GM06990 (cell line): ENCODE data around the gene NSMCE3.
A peak's percentile ranks its signal among the peaks of the same experiment; 100 is the strongest.

ENCODE experiments used
- DNase-seq: peaks from one replicate; pipeline ENCODE4 v3.0.0-alpha.2; 2011; ENCODE audit not compliant: insufficient read length; ENCODE audit errors: extremely low read depth
- H3K27me3 ChIP-seq: replicated peaks from 2 replicates; pipeline ENCODE4 v1.6.0; 2011; ENCODE audit warnings: low read length; ENCODE audit not compliant: control insufficient read depth, insufficient read depth
- H3K36me3 ChIP-seq: 2 replicates; pipeline ENCODE4 v1.5.1; 2011; ENCODE audit warnings: low read length; ENCODE audit not compliant: control insufficient read depth, insufficient read depth
- H3K4me3 ChIP-seq: replicated peaks from 2 replicates; pipeline ENCODE4 v1.5.1; 2011; ENCODE audit warnings: low read depth, mild to moderate bottlenecking, control low read depth, low read length
- TF ChIP-seq, protein P1 (sequence below): IDR thresholded peaks from 2 replicates; pipeline ENCODE4 v1.5.1; 2011; ENCODE audit warnings: low read length, control low read depth, mild to moderate bottlenecking, inconsistent platforms; ENCODE audit not compliant: insufficient read depth, poor library complexity, severe bottlenecking

The NSMCE3 gene

DNA sequence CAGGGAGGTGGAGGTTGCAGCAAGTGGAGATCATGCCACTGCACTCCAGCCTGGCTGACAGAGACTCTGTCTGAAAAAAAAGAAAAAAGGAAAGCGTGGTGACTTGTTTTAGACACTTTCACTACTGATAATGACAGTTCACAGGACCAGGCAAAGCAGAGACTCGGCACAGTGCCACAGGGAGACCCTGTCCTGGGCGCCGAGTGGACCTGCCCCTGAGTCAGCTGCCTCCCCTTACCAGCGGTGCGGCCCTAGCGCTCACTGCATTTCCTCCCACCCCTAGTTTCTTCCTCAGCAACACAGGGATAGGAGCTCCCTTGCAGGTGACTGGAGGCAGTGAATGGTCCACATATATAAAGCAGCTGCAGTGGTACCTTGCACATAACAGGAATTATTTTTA lies 38.7 kb upstream of the NSMCE3 start:
- DNase-seq: peak; percentile 63
- TF ChIP-seq, protein P1, sequence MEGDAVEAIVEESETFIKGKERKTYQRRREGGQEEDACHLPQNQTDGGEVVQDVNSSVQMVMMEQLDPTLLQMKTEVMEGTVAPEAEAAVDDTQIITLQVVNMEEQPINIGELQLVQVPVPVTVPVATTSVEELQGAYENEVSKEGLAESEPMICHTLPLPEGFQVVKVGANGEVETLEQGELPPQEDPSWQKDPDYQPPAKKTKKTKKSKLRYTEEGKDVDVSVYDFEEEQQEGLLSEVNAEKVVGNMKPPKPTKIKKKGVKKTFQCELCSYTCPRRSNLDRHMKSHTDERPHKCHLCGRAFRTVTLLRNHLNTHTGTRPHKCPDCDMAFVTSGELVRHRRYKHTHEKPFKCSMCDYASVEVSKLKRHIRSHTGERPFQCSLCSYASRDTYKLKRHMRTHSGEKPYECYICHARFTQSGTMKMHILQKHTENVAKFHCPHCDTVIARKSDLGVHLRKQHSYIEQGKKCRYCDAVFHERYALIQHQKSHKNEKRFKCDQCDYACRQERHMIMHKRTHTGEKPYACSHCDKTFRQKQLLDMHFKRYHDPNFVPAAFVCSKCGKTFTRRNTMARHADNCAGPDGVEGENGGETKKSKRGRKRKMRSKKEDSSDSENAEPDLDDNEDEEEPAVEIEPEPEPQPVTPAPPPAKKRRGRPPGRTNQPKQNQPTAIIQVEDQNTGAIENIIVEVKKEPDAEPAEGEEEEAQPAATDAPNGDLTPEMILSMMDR: no peak
- Histone ChIP-seq H3K4me3 (no peak overlapping the region; the same call in 1 of the 2 replicates), H3K27me3 (no peaks in the 10 kb centered on the region), H3K36me3 (no peaks in the 10 kb centered on the region)

DNA sequence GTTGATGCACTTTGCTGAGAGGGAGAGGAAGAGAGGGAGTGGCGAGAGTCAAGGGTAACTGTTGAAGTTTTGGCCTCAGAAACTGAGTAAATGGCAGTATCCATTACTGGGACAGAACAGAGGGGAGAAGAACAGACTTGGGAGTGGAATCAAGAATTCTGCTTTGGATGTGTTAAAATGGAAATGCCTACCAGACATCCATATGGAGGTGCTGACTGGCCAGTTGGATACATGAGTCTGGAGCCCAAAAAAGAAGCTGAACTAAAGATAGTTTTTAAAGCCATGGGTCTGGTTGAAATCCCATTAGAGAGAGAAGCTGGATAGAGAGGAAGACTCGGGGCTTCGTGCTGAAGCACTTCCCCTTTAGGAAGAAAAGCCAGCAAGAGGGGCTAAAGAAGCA lies 35.9 kb upstream of the NSMCE3 start:
- H3K4me3 ChIP-seq: no peak overlapping the region
- no peak for DNase-seq
- H3K27me3 ChIP-seq: no peaks in the 10 kb centered on the region
- no peaks in the 10 kb centered on the region for H3K36me3 ChIP-seq
- TF ChIP-seq, protein P1: no peak

DNA sequence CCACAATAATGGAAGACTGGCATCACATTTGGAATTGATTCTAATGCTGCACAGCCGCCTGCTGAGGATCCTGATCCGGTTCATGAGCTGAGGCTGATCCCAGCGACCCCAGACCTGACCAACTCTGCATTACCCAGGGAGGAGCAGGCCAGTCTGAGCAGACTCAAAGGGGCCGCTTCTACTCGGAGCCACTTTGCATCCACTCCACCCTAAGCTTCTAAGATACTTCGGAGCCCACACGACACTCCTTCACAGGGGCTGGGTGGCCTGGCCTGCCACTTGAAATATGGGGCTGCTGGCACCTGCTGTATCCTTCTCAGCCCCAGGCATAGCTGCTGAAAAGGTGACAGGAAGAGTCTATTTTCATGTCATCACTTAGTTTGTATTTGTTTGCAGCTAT lies 33.2 kb upstream of the NSMCE3 start:
- Histone ChIP-seq H3K27me3 (no peaks in the 10 kb centered on the region), H3K4me3 (no peak overlapping the region), H3K36me3 (no peaks in the 10 kb centered on the region)
- DNase-seq: no peak
- TF ChIP-seq, protein P1: no peak

DNA sequence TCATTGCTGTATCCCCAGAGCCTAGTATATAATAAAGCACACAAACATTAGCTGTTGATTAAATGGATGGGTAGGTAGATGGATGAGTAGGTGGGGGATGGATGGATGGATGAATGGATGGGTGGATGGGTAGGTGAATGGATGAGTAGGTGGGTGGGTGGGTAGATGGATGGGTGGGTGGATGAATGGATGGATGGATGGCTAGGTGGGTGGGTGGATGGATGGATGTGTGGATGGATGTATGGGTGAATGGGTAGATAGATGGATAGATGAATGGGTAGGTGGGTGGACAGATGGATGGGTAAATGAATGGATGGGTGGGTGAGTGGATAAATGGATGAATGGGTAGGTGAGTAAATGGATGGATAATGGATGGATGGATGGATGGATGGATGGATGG lies 30.2 kb upstream of the NSMCE3 start:
- no peak for DNase-seq
- no peaks in the 10 kb centered on the region for H3K27me3 ChIP-seq
- TF ChIP-seq, protein P1: no peak

DNA sequence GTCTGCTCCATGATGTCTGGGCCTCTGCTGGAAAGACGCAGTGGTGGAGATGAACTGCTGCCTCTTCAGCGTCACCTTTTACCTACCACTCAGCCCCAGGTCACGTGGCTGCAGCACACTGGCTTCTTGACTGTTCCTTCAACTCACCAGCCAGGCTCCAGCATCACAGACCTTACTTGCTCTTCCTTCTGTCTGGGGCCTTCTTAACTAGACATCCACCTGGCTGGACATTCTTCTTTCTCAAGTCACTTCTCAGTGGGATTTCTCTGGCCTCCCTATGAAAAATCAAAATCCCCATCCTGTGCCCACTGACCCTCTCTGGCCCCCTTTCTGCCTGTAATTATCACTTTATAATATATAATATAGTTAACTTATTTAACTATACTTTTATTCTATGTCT lies 29.7 kb upstream of the NSMCE3 start:
- no peak for DNase-seq
- Histone ChIP-seq H3K4me3 (no peak overlapping the region), H3K36me3 (no peaks in the 10 kb centered on the region), H3K27me3 (no peaks in the 10 kb centered on the region)
- TF ChIP-seq, protein P1: no peak

More for the DNA sequence above, 30.2 kb upstream of the NSMCE3 start:
- H3K4me3 ChIP-seq: no peak overlapping the region
- H3K36me3 ChIP-seq: no peaks in the 10 kb centered on the region

DNA sequence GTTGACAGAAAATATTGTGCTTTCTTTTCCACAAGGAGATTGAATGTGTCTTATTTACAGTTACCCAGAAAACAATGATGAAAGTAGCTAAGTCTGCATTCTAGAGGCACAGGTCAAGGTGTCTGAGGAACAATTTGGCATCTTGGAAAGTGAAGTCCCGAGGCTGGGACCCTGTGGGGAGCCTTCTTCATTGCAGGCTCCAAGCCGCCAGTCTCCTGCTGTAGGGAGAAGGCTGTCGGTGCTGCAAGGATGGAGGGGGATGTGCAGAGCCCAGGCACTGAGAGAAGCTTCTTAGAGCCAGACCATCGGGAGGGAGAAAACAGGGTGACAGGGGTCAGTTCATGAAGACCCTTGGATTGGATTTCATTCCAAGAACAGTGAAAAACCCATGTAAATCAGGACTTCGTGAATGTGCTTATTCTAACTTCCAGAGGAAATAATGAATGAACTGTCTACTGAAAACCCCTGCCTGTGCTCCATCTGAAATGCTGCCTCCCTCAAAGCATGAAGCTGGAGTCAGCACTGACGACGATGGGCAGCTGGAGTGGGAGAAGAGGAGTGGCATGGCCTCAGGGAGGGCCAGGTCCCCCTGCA lies 25.2 kb upstream of the NSMCE3 start:
- H3K27me3 ChIP-seq: no peaks in the 10 kb centered on the region
- no peaks in the 10 kb centered on the region for H3K36me3 ChIP-seq
- TF ChIP-seq, protein P1: no peak
- H3K4me3 ChIP-seq: no peak overlapping the region
- no peak for DNase-seq
